ACC112 (cell line): Measurements from ENCODE around the gene CD38.

Experiments used
- H2AFZ ChIP-seq: fragments of 200-600 bp; sonication (generic); one replicate; pipeline ENCODE4 v1.6.0; 2017; ENCODE audit warnings: antibody characterized with exemption, low read length; ENCODE audit not compliant: unreplicated experiment
- H3K27ac ChIP-seq: fragments of 200-600 bp; sonication (generic); 2 replicates; pipeline ENCODE4 v1.5.1; 2014; ENCODE audit warnings: low read depth, mild to moderate bottlenecking, antibody characterized with exemption, low read length, moderate library complexity
- H3K27me3 ChIP-seq: fragments of 200-600 bp; sonication (generic); 2 replicates; pipeline ENCODE4 v1.6.1; 2014; ENCODE audit warnings: mild to moderate bottlenecking, antibody characterized with exemption, low read length, moderate library complexity, mixed read lengths; ENCODE audit not compliant: insufficient read depth
- H3K36me3 ChIP-seq: fragments of 200-600 bp; sonication (generic); 2 replicates; pipeline ENCODE4 v1.6.1; 2016; ENCODE audit warnings: mild to moderate bottlenecking, antibody characterized with exemption, low read length, moderate library complexity, mixed read lengths; ENCODE audit not compliant: insufficient read depth
- H3K4me1 ChIP-seq: fragments of 200-600 bp; sonication (generic); one replicate; pipeline ENCODE4 v1.6.1; 2016; ENCODE audit warnings: low read length, mixed read lengths; ENCODE audit not compliant: insufficient read depth, unreplicated experiment, control insufficient read depth
- H3K4me3 ChIP-seq: fragments of 200-600 bp; sonication (generic); 2 replicates; pipeline ENCODE4 v1.5.1; 2014; ENCODE audit warnings: mild to moderate bottlenecking, low read depth, low read length
- H3K79me2 ChIP-seq: fragments of 200-600 bp; sonication (generic); one replicate; pipeline ENCODE4 v1.6.0; 2016; ENCODE audit warnings: low read length; ENCODE audit not compliant: control insufficient read depth, unreplicated experiment, insufficient read depth

Gene CD38

GRCh38 chr4:15882675-15883086 lies 104.6 kb downstream of the CD38 start:
- Histone ChIP-seq H3K79me2 (no peaks in the 10 kb centered on the region), H3K4me3 (no peak overlapping the region), H2AFZ (no peak overlapping the region), H3K4me1 (no peaks in the 10 kb centered on the region), H3K36me3 (no peaks in the 10 kb centered on the region), H3K27me3 (peaks cover 26% of the 10 kb centered on the region), H3K27ac (no peak overlapping the region)

GRCh38 chr4:15883610-15884243 lies 105.6 kb downstream of the CD38 start:
- H3K4me3 ChIP-seq = no peak overlapping the region
- no peaks in the 10 kb centered on the region for H3K79me2 ChIP-seq

GRCh38 chr4:15884666-15885065 lies 106.5 kb downstream of the CD38 start:
- Histone ChIP-seq H3K27ac (no peak overlapping the region), H3K79me2 (no peaks in the 10 kb centered on the region), H3K36me3 (no peaks in the 10 kb centered on the region), H3K4me3 (no peak overlapping the region), H3K27me3 (peaks cover 19% of the 10 kb centered on the region), H2AFZ (no peak overlapping the region), H3K4me1 (no peaks in the 10 kb centered on the region)

More at GRCh38 chr4:15883610-15884243, 105.6 kb downstream of the CD38 start:
- no peak overlapping the region for H2AFZ ChIP-seq
- no peaks in the 10 kb centered on the region for H3K36me3 ChIP-seq
- no peaks in the 10 kb centered on the region for H3K4me1 ChIP-seq
- H3K27me3 ChIP-seq = peaks cover 19% of the 10 kb centered on the region
- H3K27ac ChIP-seq = no peak overlapping the region

- H2AFZ ChIP-seq = no peak overlapping the region
- H3K27ac ChIP-seq = no peak overlapping the region
- H3K36me3 ChIP-seq = no peaks in the 10 kb centered on the region
- H3K4me3 ChIP-seq = no peak overlapping the region
- H3K79me2 ChIP-seq = no peaks in the 10 kb centered on the region
- H3K4me1 ChIP-seq = no peaks in the 10 kb centered on the region
- H3K27me3 ChIP-seq = peaks cover 15% of the 10 kb centered on the region
These were observed 107.3 kb downstream of the CD38 start for GRCh38 chr4:15885422-15885821.

- Histone ChIP-seq H2AFZ (no peak overlapping the region), H3K79me2 (no peaks in the 10 kb centered on the region), H3K36me3 (no peaks in the 10 kb centered on the region), H3K27me3 (no peaks in the 10 kb centered on the region), H3K4me3 (no peak overlapping the region), H3K4me1 (peaks cover 2% of the 10 kb centered on the region), H3K27ac (no peak overlapping the region)
These were observed 110.4 kb downstream of the CD38 start for GRCh38 chr4:15888515-15888914.

- no peaks in the 10 kb centered on the region for H3K36me3 ChIP-seq
- H3K4me3 ChIP-seq = no peak overlapping the region
- H3K27me3 ChIP-seq = no peaks in the 10 kb centered on the region
- no peak overlapping the region for H2AFZ ChIP-seq
- H3K27ac ChIP-seq = no peak overlapping the region
- H3K4me1 ChIP-seq = peaks cover 19% of the 10 kb centered on the region
- no peaks in the 10 kb centered on the region for H3K79me2 ChIP-seq
These were observed 112.2 kb downstream of the CD38 start for GRCh38 chr4:15890246-15890829.

GRCh38 chr4:15891312-15891711 lies 113.2 kb downstream of the CD38 start:
- Histone ChIP-seq H3K4me3 (no peak overlapping the region), H3K27me3 (no peaks in the 10 kb centered on the region), H2AFZ (no peak overlapping the region), H3K36me3 (no peaks in the 10 kb centered on the region), H3K79me2 (no peaks in the 10 kb centered on the region), H3K27ac (no peak overlapping the region), H3K4me1 (peaks cover 25% of the 10 kb centered on the region)

GRCh38 chr4:15893962-15894361 lies 115.8 kb downstream of the CD38 start:
- H2AFZ ChIP-seq = peak overlapping the region; percentile 57
- H3K4me1 ChIP-seq = peaks cover 32% of the 10 kb centered on the region
- H3K4me3 ChIP-seq = peak overlapping the region; percentile 46; the same call in 1 of the 2 replicates
- peak overlapping the region; percentile 94 for H3K27ac ChIP-seq
- no peaks in the 10 kb centered on the region for H3K36me3 ChIP-seq
- H3K27me3 ChIP-seq = no peaks in the 10 kb centered on the region
- no peaks in the 10 kb centered on the region for H3K79me2 ChIP-seq

- H3K27ac ChIP-seq = peak overlapping the region; percentile 94
- H3K4me3 ChIP-seq = peak overlapping the region; percentile 46; the same call in 1 of the 2 replicates
- no peaks in the 10 kb centered on the region for H3K36me3 ChIP-seq
- H3K79me2 ChIP-seq = no peaks in the 10 kb centered on the region
- peak overlapping the region; percentile 57 for H2AFZ ChIP-seq
- peaks cover 35% of the 10 kb centered on the region for H3K4me1 ChIP-seq
- no peaks in the 10 kb centered on the region for H3K27me3 ChIP-seq
These were observed 116.3 kb downstream of the CD38 start for GRCh38 chr4:15894393-15894792.

- no peaks in the 10 kb centered on the region for H3K36me3 ChIP-seq
- H3K27ac ChIP-seq = peak overlapping the region; percentile 94
- H3K79me2 ChIP-seq = no peaks in the 10 kb centered on the region
- peaks cover 35% of the 10 kb centered on the region for H3K4me1 ChIP-seq
- no peaks in the 10 kb centered on the region for H3K27me3 ChIP-seq
- H3K4me3 ChIP-seq = no peak overlapping the region
- H2AFZ ChIP-seq = peak overlapping the region; percentile 63
These were observed 117.1 kb downstream of the CD38 start for GRCh38 chr4:15894921-15895916.
